ENCODE results near the gene THBS4. TPM values are rescaled to one million over a fixed set of nuclear protein-coding genes. Genes with fewer than 3 reads are reported as not detected.

THBS4 gene
- polyA plus RNA-seq, 1 of the 3 experiments (the other 2 are of a cell fraction) = 1.1 TPM

- Histone ChIP-seq H3K4me2 (no peak overlapping the region), H3K4me1 (ENCODE audit: control insufficient read depth in 1 of 2, insufficient read depth in 2 of 2, low read depth in 1 of 2, low read length in 1 of 2) (peaks cover 0 to 18% of the 10 kb centered on the region in 2 experiments; a peak in 1 of 4 replicates), H2AFZ (ENCODE audit: low read depth) (no peak overlapping the region), H3K4me3 (ENCODE audit: low read depth in 2 of 2, low read length in 1 of 2) (no peak overlapping the region), H3K9me2 (no peaks in the 10 kb centered on the region), H3F3A (replicated peaks; ENCODE audit: insufficient read depth) (no peaks in the 10 kb centered on the region), H4K20me1 (ENCODE audit: insufficient read depth) (no peaks in the 10 kb centered on the region), H3K27ac (ENCODE audit: low read depth in 2 of 2, low read length in 1 of 2) (no peak overlapping the region), H3K9ac (no peak overlapping the region), H3K9me3 (no peaks in the 10 kb centered on the region), H3K27me3 (ENCODE audit: insufficient read depth) (no peaks in the 10 kb centered on the region), H3K36me3 (replicated peaks in 1 of 2; ENCODE audit: control insufficient read depth in 1 of 2, insufficient read depth in 2 of 2, low read length in 1 of 2) (no peaks in the 10 kb centered on the region), H3K79me2 (ENCODE audit: insufficient read depth) (no peaks in the 10 kb centered on the region)
- ChIA-PET CTCF (interaction anchor here (0.5 to 1.3 kb wide), 2 partner anchors 14 to 18 kb away, joined by 3 to 6 read pairs; no protein-coding TSS in a partner anchor), POLR2A (no interaction called here)
- TF ChIP-seq GATA2 (CRISPR knock-in tag; IDR thresholded peaks at IDR 0.05) = no peak
- no peak for TF ChIP-seq FOSL2 (IDR thresholded peaks at IDR 0.05; ENCODE audit: borderline replicate concordance, low read depth)
- no peak for TF ChIP-seq ZBTB33 (IDR thresholded peaks at IDR 0.05; ENCODE audit: borderline replicate concordance, low read depth)
- no peak for TF ChIP-seq CHD2 (IDR thresholded peaks at IDR 0.05; ENCODE audit: low read length, partially characterized antibody)
- no peak for TF ChIP-seq EZH2phosphoT487 (IDR thresholded peaks at IDR 0.05; ENCODE audit: borderline replicate concordance, low read depth)
- TF ChIP-seq EP300 (IDR thresholded peaks at IDR 0.05; ENCODE audit: borderline replicate concordance in 1 of 2, low read depth in 1 of 2, low read length in 1 of 2) = no peak
- no peak for TF ChIP-seq ELF1 (IDR thresholded peaks at IDR 0.05)
- no peak for TF ChIP-seq RXRA (IDR thresholded peaks at IDR 0.05; ENCODE audit: borderline replicate concordance, low read depth)
- TF ChIP-seq RFX5 (IDR thresholded peaks at IDR 0.05; ENCODE audit: low read length) = no peak
- DNase-seq = no peak
- 52% methylated on average over 5 of the region's 7 CpGs for WGBS (ENCODE audit: low lambda C conversion rate)
Observed at GRCh38 chr5:80105698-80106439, 70.7 kb downstream of the THBS4 start.

GRCh38 chr5:80106916-80107315, 71.8 kb downstream of the THBS4 start:
- ChIA-PET CTCF (interaction anchor here (1.3 kb wide), 1 partner anchor 15 kb away, joined by 6 read pairs; no protein-coding TSS in a partner anchor), POLR2A (no interaction called here)
- Histone ChIP-seq H3K9me3 (no peaks in the 10 kb centered on the region), H3K36me3 (replicated peaks in 1 of 2; ENCODE audit: control insufficient read depth in 1 of 2, insufficient read depth in 2 of 2, low read length in 1 of 2) (no peaks in the 10 kb centered on the region), H3K4me2 (no peak overlapping the region), H4K20me1 (ENCODE audit: insufficient read depth) (no peaks in the 10 kb centered on the region), H3K9me2 (no peaks in the 10 kb centered on the region), H3K4me1 (ENCODE audit: control insufficient read depth in 1 of 2, insufficient read depth in 2 of 2, low read depth in 1 of 2, low read length in 1 of 2) (peaks cover 0 to 19% of the 10 kb centered on the region in 2 experiments; a peak in 1 of 4 replicates), H3K79me2 (ENCODE audit: insufficient read depth) (no peaks in the 10 kb centered on the region), H2AFZ (ENCODE audit: low read depth) (no peak overlapping the region), H3K27me3 (ENCODE audit: insufficient read depth) (no peaks in the 10 kb centered on the region), H3K27ac (ENCODE audit: low read depth in 2 of 2, low read length in 1 of 2) (no peak overlapping the region), H3K9ac (no peak overlapping the region), H3K4me3 (ENCODE audit: low read depth in 2 of 2, low read length in 1 of 2) (no peak overlapping the region), H3F3A (replicated peaks; ENCODE audit: insufficient read depth) (no peaks in the 10 kb centered on the region)
- 31% methylated on average over 5 of the region's 5 CpGs for WGBS (ENCODE audit: low lambda C conversion rate)
- no peak for DNase-seq
- TF ChIP-seq FOSL2 (IDR thresholded peaks at IDR 0.05; ENCODE audit: borderline replicate concordance, low read depth) = no peak
- TF ChIP-seq POLR2AphosphoS5 (IDR thresholded peaks at IDR 0.05; ENCODE audit: low read depth, low read length) = no peak
- no peak for TF ChIP-seq NFIC (IDR thresholded peaks at IDR 0.05; ENCODE audit: borderline replicate concordance)
- TF ChIP-seq ELF1 (IDR thresholded peaks at IDR 0.05) = no peak
- TF ChIP-seq RXRA (IDR thresholded peaks at IDR 0.05; ENCODE audit: borderline replicate concordance, low read depth) = no peak
- TF ChIP-seq EZH2phosphoT487 (IDR thresholded peaks at IDR 0.05; ENCODE audit: borderline replicate concordance, low read depth) = no peak
- TF ChIP-seq MAX (IDR thresholded peaks at IDR 0.05; ENCODE audit: low read depth) = no peak
- TF ChIP-seq REST (IDR thresholded peaks at IDR 0.05; ENCODE audit: low read depth, low read length) = no peak
- no peak for TF ChIP-seq RFX5 (IDR thresholded peaks at IDR 0.05; ENCODE audit: low read length)
- TF ChIP-seq FOXJ3 (CRISPR knock-in tag; IDR thresholded peaks at IDR 0.05) = no peak
- TF ChIP-seq USF1 (IDR thresholded peaks at IDR 0.05; ENCODE audit: borderline replicate concordance, low read depth) = no peak
- no peak for TF ChIP-seq JUND (IDR thresholded peaks at IDR 0.05)
- TF ChIP-seq GABPA (IDR thresholded peaks at IDR 0.05; ENCODE audit: low read depth) = no peak
- no peak for TF ChIP-seq SIN3A (IDR thresholded peaks at IDR 0.05; ENCODE audit: borderline replicate concordance, low read depth, low read length)
- no peak for TF ChIP-seq TAF1 (IDR thresholded peaks at IDR 0.05; ENCODE audit: borderline replicate concordance, low read depth, low read length)

Measured in SK-N-SH (cell line).